ENCODE measurements around the gene FXYD2.
"Not testable (repeated sequence)": the region's sequence is repeated elsewhere in the genome, so short reads cannot be mapped to it uniquely, and the experiment has no call there.

The FXYD2 gene

DNA sequence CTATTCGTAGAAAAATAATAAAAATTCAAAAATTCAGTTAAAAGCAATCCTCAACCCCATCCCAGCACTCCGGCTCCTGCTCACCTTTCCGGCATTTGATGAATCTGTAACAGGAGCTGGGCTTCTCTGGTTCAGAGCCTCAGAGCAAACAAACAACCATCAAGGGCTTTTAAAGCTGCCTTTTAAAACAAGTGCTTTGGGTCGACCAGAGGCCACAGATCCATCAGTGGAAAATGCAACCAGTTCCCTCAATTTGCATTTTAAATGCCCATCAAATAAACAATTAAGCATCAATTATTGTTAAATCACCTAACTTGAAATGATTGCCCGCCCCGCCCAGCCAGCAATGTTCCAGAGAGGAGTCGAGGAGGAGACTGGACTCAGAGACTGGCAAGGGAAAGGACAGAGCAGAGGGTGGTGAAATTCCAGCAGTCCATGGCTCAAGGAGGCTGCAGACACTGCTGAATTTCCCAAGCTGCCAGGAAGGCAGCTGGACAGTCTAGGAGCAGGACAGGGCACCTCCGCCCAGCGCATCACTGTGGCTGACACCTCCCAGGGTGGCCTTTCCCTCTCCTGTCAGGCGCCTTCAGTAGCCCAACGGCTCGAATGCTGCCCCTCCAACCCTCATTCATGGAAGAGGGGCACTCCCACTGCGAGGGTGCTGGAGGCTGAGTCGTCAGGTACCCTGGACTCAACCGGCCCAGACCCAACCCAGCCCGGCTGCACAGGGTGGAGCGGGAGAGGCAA lies 44.4 kb upstream of the FXYD2 start:
- Histone ChIP-seq H3K14ac (ENCODE audit: low read length) (no peak overlapping the region), H2BK5ac (ENCODE audit: low read depth, low read length, poor library complexity) (no peak overlapping the region), H3K36me3 (ENCODE audit: control insufficient read depth in 1 of 2, insufficient read depth in 2 of 2, low read length in 2 of 2) (no peaks in the 10 kb centered on the region), H3K9ac (ENCODE audit: low read length) (no peak overlapping the region), H3K4me3 (ENCODE audit: low read depth, low read length) (no peak overlapping the region), H2AFZ (ENCODE audit: insufficient read depth, low read length, poor library complexity) (no peak overlapping the region), H2AK5ac (ENCODE audit: low read length) (no peak overlapping the region), H3K9me3 (ENCODE audit: insufficient read depth, low read depth, low read length) (no peaks in the 10 kb centered on the region), H4K12ac (ENCODE audit: low read depth, low read length) (no peak overlapping the region), H3K27ac (ENCODE audit: low read depth, low read length) (no peak overlapping the region), H4K8ac (ENCODE audit: low read depth, low read length) (no peak overlapping the region), H3K23ac (ENCODE audit: low read length) (no peak overlapping the region), H2BK120ac (ENCODE audit: insufficient read depth, low read length, poor library complexity) (no peak overlapping the region), H2BK12ac (ENCODE audit: low read length) (no peak overlapping the region), H3K79me1 (ENCODE audit: low read length) (no peaks in the 10 kb centered on the region), H3K18ac (ENCODE audit: low read length) (no peak overlapping the region), H3K27me3 (ENCODE audit: insufficient read depth, low read length) (peaks cover 4% of the 10 kb centered on the region), H3K79me2 (ENCODE audit: control insufficient read depth, insufficient read depth, low read length, poor library complexity) (no peaks in the 10 kb centered on the region), H3K4me2 (ENCODE audit: low read length) (no peak overlapping the region), H3K4ac (ENCODE audit: low read depth, low read length) (no peak overlapping the region), H3K4me1 (ENCODE audit: control insufficient read depth in 1 of 2, insufficient read depth in 2 of 2, low read length in 2 of 2) (peaks cover 0 to 5% of the 10 kb centered on the region in 2 experiments), H4K91ac (ENCODE audit: low read depth, low read length) (no peak overlapping the region)
- no peak for DNase-seq
- WGBS (ENCODE audit: extremely low coverage, insufficient coverage, insufficient read length) = no CpG with 5 or more reads among the region's 17 CpGs

DNA sequence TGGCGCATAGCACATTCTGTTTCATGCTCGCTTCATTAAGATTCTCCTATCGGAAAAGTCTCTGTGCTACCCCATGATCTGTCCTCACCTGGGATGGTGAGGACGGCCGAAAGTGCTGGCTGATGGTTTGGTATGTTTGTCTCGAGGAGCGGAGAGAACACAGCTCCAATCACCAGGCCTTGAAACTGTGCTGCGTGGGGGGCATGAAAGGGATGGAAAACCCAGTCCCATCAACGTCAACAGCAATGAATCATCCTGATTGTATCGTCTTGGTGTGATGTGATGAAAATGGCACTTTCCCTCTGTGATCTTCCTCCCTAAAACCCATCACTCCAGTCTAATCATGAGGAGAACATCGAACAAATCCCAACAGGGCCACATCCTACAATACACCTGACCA lies 43.5 kb upstream of the FXYD2 start:
- H3K4ac ChIP-seq (ENCODE audit: low read depth, low read length) = no peak overlapping the region
- no peak overlapping the region for H3K18ac ChIP-seq (ENCODE audit: low read length)
- H2BK120ac ChIP-seq (ENCODE audit: insufficient read depth, low read length, poor library complexity) = no peak overlapping the region
- H2BK5ac ChIP-seq (ENCODE audit: low read depth, low read length, poor library complexity) = no peak overlapping the region
- peaks cover 0 to 5% of the 10 kb centered on the region in 2 experiments for H3K4me1 ChIP-seq (ENCODE audit: control insufficient read depth in 1 of 2, insufficient read depth in 2 of 2, low read length in 2 of 2)
- no peak overlapping the region for H3K4me3 ChIP-seq (ENCODE audit: low read depth, low read length)
- H3K4me2 ChIP-seq (ENCODE audit: low read length) = no peak overlapping the region
- no peak overlapping the region for H2AFZ ChIP-seq (ENCODE audit: insufficient read depth, low read length, poor library complexity)
- H2AK5ac ChIP-seq (ENCODE audit: low read length) = no peak overlapping the region
- no peaks in the 10 kb centered on the region for H3K79me1 ChIP-seq (ENCODE audit: low read length)
- H3K79me2 ChIP-seq (ENCODE audit: control insufficient read depth, insufficient read depth, low read length, poor library complexity) = no peaks in the 10 kb centered on the region
- H3K23ac ChIP-seq (ENCODE audit: low read length) = no peak overlapping the region
- H3K27ac ChIP-seq (ENCODE audit: low read depth, low read length) = no peak overlapping the region
- H2BK12ac ChIP-seq (ENCODE audit: low read length) = no peak overlapping the region
- no peak overlapping the region for H3K14ac ChIP-seq (ENCODE audit: low read length)
- no CpG with 5 or more reads among the region's 11 CpGs for WGBS (ENCODE audit: extremely low coverage, insufficient coverage, insufficient read length)
- H3K9me3 ChIP-seq (ENCODE audit: insufficient read depth, low read depth, low read length) = no peaks in the 10 kb centered on the region
- H3K36me3 ChIP-seq (ENCODE audit: control insufficient read depth in 1 of 2, insufficient read depth in 2 of 2, low read length in 2 of 2) = no peaks in the 10 kb centered on the region
- no peaks in the 10 kb centered on the region for H3K27me3 ChIP-seq (ENCODE audit: insufficient read depth, low read length)
- DNase-seq = no peak
- no peak overlapping the region for H4K8ac ChIP-seq (ENCODE audit: low read depth, low read length)
- no peak overlapping the region for H4K12ac ChIP-seq (ENCODE audit: low read depth, low read length)
- H4K91ac ChIP-seq (ENCODE audit: low read depth, low read length) = no peak overlapping the region
- H3K9ac ChIP-seq (ENCODE audit: low read length) = no peak overlapping the region

DNA sequence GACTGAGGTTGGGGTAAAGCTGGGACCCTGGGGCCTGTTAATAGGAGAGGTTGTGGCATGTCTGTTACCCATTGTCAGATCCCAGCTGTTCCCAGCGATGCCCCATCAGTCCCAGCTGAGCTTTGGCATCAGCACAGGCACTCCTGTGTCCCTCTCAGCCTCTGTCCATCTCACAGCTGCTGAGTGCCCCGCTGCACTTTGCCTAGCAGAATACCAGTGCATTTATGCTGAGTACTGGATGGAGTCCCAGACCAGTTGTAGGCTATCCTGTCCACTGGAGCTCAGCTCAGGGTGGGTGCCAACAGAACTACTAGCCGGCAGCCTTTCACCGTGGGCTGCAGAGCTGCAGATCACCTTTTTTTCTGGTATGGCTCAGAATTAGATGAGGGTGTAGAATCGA lies 42.0 kb upstream of the FXYD2 start:
- Histone ChIP-seq H2BK5ac (ENCODE audit: low read depth, low read length, poor library complexity) (no peak overlapping the region), H3K4me3 (ENCODE audit: low read depth, low read length) (no peak overlapping the region), H3K4me2 (ENCODE audit: low read length) (no peak overlapping the region), H3K27ac (ENCODE audit: low read depth, low read length) (no peak overlapping the region), H2AFZ (ENCODE audit: insufficient read depth, low read length, poor library complexity) (no peak overlapping the region), H4K12ac (ENCODE audit: low read depth, low read length) (no peak overlapping the region), H3K79me1 (ENCODE audit: low read length) (no peaks in the 10 kb centered on the region), H2BK120ac (ENCODE audit: insufficient read depth, low read length, poor library complexity) (no peak overlapping the region), H3K9ac (ENCODE audit: low read length) (no peak overlapping the region), H3K9me3 (ENCODE audit: insufficient read depth, low read depth, low read length) (peaks cover 5% of the 10 kb centered on the region), H3K79me2 (ENCODE audit: control insufficient read depth, insufficient read depth, low read length, poor library complexity) (no peaks in the 10 kb centered on the region), H3K18ac (ENCODE audit: low read length) (no peak overlapping the region), H2BK12ac (ENCODE audit: low read length) (no peak overlapping the region), H3K4ac (ENCODE audit: low read depth, low read length) (no peak overlapping the region), H3K27me3 (ENCODE audit: insufficient read depth, low read length) (no peaks in the 10 kb centered on the region), H3K23ac (ENCODE audit: low read length) (no peak overlapping the region), H3K36me3 (ENCODE audit: control insufficient read depth in 1 of 2, insufficient read depth in 2 of 2, low read length in 2 of 2) (no peaks in the 10 kb centered on the region), H4K8ac (ENCODE audit: low read depth, low read length) (no peak overlapping the region), H2AK5ac (ENCODE audit: low read length) (no peak overlapping the region), H4K91ac (ENCODE audit: low read depth, low read length) (no peak overlapping the region), H3K4me1 (ENCODE audit: control insufficient read depth in 1 of 2, insufficient read depth in 2 of 2, low read length in 2 of 2) (peaks cover 0 to 5% of the 10 kb centered on the region in 2 experiments), H3K14ac (ENCODE audit: low read length) (no peak overlapping the region)
- WGBS (ENCODE audit: extremely low coverage, insufficient coverage, insufficient read length) = no CpG with 5 or more reads among the region's 5 CpGs
- no peak for DNase-seq

DNA sequence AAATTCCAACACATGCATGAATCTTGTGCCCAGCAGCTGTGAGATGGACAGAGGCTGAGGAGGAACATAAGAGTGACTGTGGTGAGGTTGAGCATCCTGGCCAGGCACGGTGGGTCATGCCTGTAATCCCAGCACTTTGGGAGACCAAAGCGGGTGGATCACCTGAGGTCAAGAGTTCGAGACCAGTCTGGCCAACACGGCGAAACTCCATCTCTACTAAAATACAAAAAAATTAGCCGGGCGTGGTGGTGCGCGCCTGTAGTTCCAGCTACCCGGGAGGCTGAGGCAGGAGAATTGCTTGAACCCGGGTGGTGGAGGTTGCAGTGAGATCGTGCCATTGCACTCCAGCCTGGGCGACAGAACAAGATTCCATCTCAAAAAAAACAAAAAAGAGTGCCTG lies 41.0 kb upstream of the FXYD2 start:
- not testable (repeated sequence) for H3K18ac ChIP-seq (ENCODE audit: low read length); H3K4ac ChIP-seq (ENCODE audit: low read depth, low read length); DNase-seq; H3K79me2 ChIP-seq (ENCODE audit: control insufficient read depth, insufficient read depth, low read length, poor library complexity); H2BK5ac ChIP-seq (ENCODE audit: low read depth, low read length, poor library complexity); H2BK12ac ChIP-seq (ENCODE audit: low read length); H4K12ac ChIP-seq (ENCODE audit: low read depth, low read length); H3K9ac ChIP-seq (ENCODE audit: low read length); H2AFZ ChIP-seq (ENCODE audit: insufficient read depth, low read length, poor library complexity); H3K4me2 ChIP-seq (ENCODE audit: low read length); H3K14ac ChIP-seq (ENCODE audit: low read length); H3K9me3 ChIP-seq (ENCODE audit: insufficient read depth, low read depth, low read length); H3K27ac ChIP-seq (ENCODE audit: low read depth, low read length); H2AK5ac ChIP-seq (ENCODE audit: low read length); H2BK120ac ChIP-seq (ENCODE audit: insufficient read depth, low read length, poor library complexity); H3K23ac ChIP-seq (ENCODE audit: low read length); H3K4me3 ChIP-seq (ENCODE audit: low read depth, low read length); H4K91ac ChIP-seq (ENCODE audit: low read depth, low read length); H3K79me1 ChIP-seq (ENCODE audit: low read length); H3K4me1 ChIP-seq (ENCODE audit: control insufficient read depth in 1 of 2, insufficient read depth in 2 of 2, low read length in 2 of 2); H4K8ac ChIP-seq (ENCODE audit: low read depth, low read length); H3K36me3 ChIP-seq (ENCODE audit: control insufficient read depth in 1 of 2, insufficient read depth in 2 of 2, low read length in 2 of 2); H3K27me3 ChIP-seq (ENCODE audit: insufficient read depth, low read length)
- WGBS (ENCODE audit: extremely low coverage, insufficient coverage, insufficient read length) = no CpG with 5 or more reads among the region's 13 CpGs
